HFF-Myc (cell line): ENCODE data around the gene FCGBP.
A peak's percentile ranks its signal among the peaks of the same experiment; 100 is the strongest.

Source experiments
- DNase-seq: peaks from one replicate; pipeline ENCODE4 v3.0.0-alpha.2; 2011; ENCODE audit warnings: low read depth; ENCODE audit errors: extremely low read depth
- H3K4me3 ChIP-seq: replicated peaks from 2 replicates; pipeline ENCODE4 v1.5.1; 2011; ENCODE audit warnings: low read depth, mild to moderate bottlenecking, control low read depth, low read length
- TF ChIP-seq, protein P1 (sequence below): IDR thresholded peaks from 2 replicates; pipeline ENCODE4 v1.5.1; 2012; ENCODE audit warnings: mild to moderate bottlenecking, low read depth, low read length, control low read depth; ENCODE audit errors: missing control alignments

FCGBP gene

DNA sequence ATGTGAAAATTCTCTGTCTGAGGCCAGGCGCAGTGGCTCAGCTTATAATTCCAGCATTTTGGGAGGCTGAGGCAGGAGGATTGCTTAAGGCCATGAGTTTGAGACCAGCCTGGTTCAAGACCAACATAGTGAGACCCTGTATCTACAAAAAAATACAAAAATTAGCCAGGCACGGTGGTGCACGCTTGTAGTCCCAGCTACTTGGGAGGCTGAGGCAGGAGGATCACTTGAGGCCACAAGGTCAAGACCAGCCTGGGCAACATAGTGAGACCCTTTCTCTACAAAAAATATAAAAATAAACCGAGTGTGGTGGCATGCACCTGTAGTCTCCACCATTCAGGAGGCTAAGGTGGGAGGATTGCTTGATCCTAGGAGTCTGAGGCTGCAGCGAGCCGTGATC, 2.2 kb upstream of the FCGBP start:
- H3K4me3 ChIP-seq = no peak overlapping the region
- TF ChIP-seq, protein P1, sequence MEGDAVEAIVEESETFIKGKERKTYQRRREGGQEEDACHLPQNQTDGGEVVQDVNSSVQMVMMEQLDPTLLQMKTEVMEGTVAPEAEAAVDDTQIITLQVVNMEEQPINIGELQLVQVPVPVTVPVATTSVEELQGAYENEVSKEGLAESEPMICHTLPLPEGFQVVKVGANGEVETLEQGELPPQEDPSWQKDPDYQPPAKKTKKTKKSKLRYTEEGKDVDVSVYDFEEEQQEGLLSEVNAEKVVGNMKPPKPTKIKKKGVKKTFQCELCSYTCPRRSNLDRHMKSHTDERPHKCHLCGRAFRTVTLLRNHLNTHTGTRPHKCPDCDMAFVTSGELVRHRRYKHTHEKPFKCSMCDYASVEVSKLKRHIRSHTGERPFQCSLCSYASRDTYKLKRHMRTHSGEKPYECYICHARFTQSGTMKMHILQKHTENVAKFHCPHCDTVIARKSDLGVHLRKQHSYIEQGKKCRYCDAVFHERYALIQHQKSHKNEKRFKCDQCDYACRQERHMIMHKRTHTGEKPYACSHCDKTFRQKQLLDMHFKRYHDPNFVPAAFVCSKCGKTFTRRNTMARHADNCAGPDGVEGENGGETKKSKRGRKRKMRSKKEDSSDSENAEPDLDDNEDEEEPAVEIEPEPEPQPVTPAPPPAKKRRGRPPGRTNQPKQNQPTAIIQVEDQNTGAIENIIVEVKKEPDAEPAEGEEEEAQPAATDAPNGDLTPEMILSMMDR = no peak
- no peak for DNase-seq

DNA sequence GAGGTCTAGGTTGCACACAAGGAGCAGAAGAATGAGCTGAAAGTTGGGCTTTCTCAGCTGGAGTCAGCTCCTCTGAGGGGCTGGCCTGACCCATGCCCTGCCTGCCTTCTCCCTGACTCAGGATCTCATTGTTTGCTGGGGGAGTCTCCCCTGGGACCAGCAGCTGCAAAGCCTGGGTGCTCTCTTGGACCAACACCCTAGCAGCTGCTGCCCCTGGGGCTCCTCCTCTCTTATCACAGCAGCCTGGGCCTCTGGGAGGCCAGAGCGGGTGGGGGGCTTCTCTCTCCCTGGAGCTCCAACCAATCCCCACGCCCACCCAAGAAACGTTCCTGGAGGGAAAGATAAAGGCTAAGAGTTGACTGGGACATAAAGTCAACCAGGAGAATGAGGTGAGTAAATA, 1.6 kb upstream of the FCGBP start:
- DNase-seq = no peak
- TF ChIP-seq, protein P1 = no peak
- no peak overlapping the region for H3K4me3 ChIP-seq

DNA sequence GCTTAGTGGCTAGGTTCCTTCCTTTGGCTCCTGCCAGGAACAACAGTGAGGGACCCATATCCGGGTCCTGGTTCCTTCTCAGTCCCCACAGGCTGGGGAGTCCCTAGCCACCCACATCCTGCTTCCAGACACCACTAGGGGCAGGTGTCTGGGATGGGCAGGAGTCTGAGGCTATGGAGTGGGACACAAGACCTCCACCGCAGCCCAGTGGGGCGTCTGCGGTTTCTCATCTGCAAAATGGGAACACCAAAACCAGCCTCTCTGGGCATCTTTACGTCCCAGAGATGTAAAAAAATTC, 879 bp upstream of the FCGBP start:
- H3K4me3 ChIP-seq = no peak overlapping the region
- TF ChIP-seq, protein P1 = peak; percentile 8
- no peak for DNase-seq

DNA sequence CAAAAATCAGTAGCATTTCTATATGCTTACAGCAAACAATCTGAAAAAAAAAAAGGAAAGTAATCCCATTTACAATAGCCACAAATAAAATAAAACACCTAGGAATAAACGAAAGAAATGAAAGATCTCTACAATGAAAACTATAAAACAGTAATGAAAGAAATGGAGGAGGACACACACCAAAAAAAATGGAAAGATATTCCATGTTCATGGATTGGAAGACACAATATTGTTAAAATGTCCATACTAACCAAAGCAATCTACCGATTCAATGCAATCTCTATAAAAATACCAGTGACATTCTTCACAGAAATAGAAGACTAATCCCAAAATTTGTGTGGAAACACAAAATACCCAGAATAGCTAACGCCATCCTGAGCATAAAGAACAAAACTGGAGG, 4.7 kb downstream of the FCGBP start:
- no peak overlapping the region for H3K4me3 ChIP-seq
- no peak for DNase-seq
- TF ChIP-seq, protein P1 = no peak

DNA sequence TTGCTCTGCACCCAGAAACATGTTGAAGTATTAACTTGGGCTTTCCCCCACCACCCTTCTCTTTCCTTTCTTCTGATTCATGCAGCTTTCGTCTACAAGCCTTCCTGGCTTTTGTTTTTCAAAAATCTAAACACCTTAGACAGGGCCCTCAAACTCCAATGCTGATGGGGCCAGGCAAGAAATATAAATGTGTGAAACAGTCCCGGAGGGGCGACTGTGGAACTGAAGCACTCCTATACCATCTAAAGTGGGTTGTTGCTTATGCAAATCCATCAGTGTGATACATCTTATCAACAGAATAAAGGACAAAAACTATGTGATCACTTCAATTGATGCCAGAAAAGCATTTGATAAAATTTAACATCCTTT, 6.1 kb downstream of the FCGBP start:
- DNase-seq = no peak
- no peak overlapping the region for H3K4me3 ChIP-seq
- TF ChIP-seq, protein P1 = no peak

DNA sequence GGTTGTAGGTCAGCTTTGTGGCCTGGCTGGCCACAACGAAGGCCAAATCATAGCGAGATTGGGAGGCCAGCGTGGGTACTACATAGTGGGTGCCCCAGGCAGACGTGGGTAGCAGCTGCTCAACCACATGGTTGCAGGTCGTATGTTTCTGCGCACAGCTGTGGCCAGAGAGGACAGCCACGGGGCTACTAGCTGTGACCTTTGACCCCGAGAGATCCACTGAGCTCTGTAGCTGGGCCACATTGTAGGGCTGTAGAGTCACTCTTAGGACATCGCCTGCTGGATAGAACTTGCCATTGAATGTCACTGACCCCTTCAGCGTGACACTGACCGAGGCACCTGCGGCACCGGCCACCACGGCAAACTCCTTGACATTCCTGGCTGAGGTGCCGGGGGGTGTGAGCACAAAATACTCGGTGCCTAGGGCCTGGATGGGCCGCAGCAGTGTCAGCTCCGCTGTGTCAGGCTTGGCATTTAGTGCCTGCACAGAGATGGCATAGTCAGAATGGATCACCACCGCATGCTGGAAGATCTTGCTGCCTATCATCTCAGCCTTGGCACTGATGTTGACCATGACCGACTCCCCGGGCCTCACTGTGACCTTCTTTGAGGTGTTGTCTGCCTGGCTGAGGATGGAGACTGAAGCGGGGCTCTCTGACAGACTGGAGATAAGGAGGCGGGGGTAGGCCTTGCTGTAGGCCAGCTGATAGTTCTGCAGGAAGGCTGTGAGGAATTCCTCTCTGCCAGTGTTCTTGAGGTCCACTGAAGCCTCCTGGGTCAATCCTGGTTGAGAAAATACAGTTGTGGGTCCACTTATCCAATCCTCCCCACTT, 6.7 kb downstream of the FCGBP start:
- TF ChIP-seq, protein P1 = no peak
- DNase-seq = no peak
- H3K4me3 ChIP-seq = no peak overlapping the region

DNA sequence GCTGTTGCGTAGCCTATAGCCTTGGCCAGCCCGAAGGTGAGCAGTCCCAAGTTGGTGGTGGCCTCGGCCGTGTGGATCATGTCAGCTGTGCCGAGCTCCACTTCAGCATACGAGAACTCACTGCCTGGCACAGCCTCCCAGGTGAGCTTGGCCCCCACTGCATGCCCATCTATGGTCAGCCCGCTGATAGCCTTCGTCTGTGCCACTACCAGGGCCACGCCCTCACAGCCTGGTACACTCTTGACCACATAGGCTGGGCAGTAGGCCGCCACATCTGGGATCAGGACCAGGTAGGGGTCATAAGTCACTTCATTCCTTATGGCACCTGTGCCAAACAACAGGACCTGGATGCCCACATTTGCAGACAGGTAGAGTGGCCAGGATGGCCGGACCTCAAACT, 7.4 kb downstream of the FCGBP start:
- no peak overlapping the region for H3K4me3 ChIP-seq
- TF ChIP-seq, protein P1 = no peak

More for the DNA sequence above, 7.4 kb downstream of the FCGBP start:
- no peak for DNase-seq
